Activated CD4-positive, alpha-beta T cell treated with anti-CD3 and anti-CD28 coated beads, Interleukin-2, amount 50 U/mL, for 4 hours (primary cell): ENCODE results near the gene MAGED1.
"Not testable (repeated sequence)": the region's sequence is repeated elsewhere in the genome, so short reads cannot be mapped to it uniquely, and the experiment has no call there.

ENCODE experiments used
- DNase-seq, 2 experiments: peaks; one replicate each; pipeline ENCODE4 v3.0.0-alpha.2; 2020

The MAGED1 gene

GRCh38 chrX:51899741-51900140 is 6.3 kb downstream of the MAGED1 start:
- DNase-seq = no peak

GRCh38 chrX:51902510-51903050 is 9.2 kb downstream of the MAGED1 start:
- no peak for DNase-seq

- not testable (repeated sequence) for DNase-seq
Measured at GRCh38 chrX:51905152-51905551, 11.7 kb downstream of the MAGED1 start.

- DNase-seq = no peak
Measured at GRCh38 chrX:51905711-51906110, 12.3 kb downstream of the MAGED1 start.

- DNase-seq = no peak
Measured at GRCh38 chrX:51917604-51918003, 24.2 kb downstream of the MAGED1 start.

GRCh38 chrX:51922561-51922960 is 29.1 kb downstream of the MAGED1 start:
- no peak for DNase-seq

GRCh38 chrX:51931566-51932150 is 38.2 kb downstream of the MAGED1 start:
- DNase-seq = no peak
